Liver (tissue), 9 donors: ENCODE data around the gene FAM227B. TPM values are rescaled to one million over a fixed set of nuclear protein-coding genes. Genes with fewer than 3 reads are reported as not detected.

Experiments
- DNase-seq: peaks from one replicate; pipeline ENCODE4 v3.0.0-alpha.2; 2017; ENCODE audit warnings: low spot score
- H3K27ac ChIP-seq, 2 donors: one replicate each; pipeline ENCODE4 v1.7.0; 2013; ENCODE audit warnings: inconsistent platforms in 2 of 2, low read length in 2 of 2, control low read depth in 1 of 2, low read depth in 1 of 2, mild to moderate bottlenecking in 1 of 2
- H3K27me3 ChIP-seq, 4 donors: one replicate each; pipeline versions ENCODE4 v1.6.1 to v1.7.0; 2013; ENCODE audit warnings: low read length in 3 of 4, inconsistent platforms in 1 of 4, mild to moderate bottlenecking in 1 of 4, moderate library complexity in 1 of 4; ENCODE audit not compliant: control insufficient read depth in 4 of 4, insufficient read depth in 4 of 4
- H3K36me3 ChIP-seq, 4 donors: one replicate each; pipeline versions ENCODE4 v1.6.1 to v1.7.0; 2013; ENCODE audit warnings: low read length in 3 of 4, mild to moderate bottlenecking in 3 of 4, low read depth in 1 of 4, moderate library complexity in 1 of 4; ENCODE audit not compliant: control insufficient read depth in 4 of 4, insufficient read depth in 3 of 4
- H3K4me1 ChIP-seq, 4 donors: one replicate each; pipeline versions ENCODE4 v1.6.1 to v1.7.0; 2013; ENCODE audit warnings: low read length in 3 of 4, mild to moderate bottlenecking in 3 of 4, moderate library complexity in 1 of 4; ENCODE audit not compliant: control insufficient read depth in 4 of 4, insufficient read depth in 4 of 4
- H3K4me3 ChIP-seq, 3 donors: one replicate each; pipeline versions ENCODE4 v1.6.1 to v1.7.0; 2013; ENCODE audit warnings: low read length in 3 of 3, control low read depth in 1 of 3, low read depth in 1 of 3, mild to moderate bottlenecking in 1 of 3
- H3K9ac ChIP-seq, 2 donors: one replicate each; pipeline ENCODE4 v1.7.0; 2013; ENCODE audit warnings: low read length in 2 of 2, mild to moderate bottlenecking in 2 of 2, moderate library complexity in 2 of 2, control low read depth in 1 of 2, low read depth in 1 of 2
- H3K9me3 ChIP-seq, 4 donors: one replicate each; pipeline versions ENCODE4 v1.6.1 to v1.7.0; 2013; ENCODE audit warnings: low read length in 3 of 4; ENCODE audit not compliant: control insufficient read depth in 4 of 4
- ATF3 ChIP-seq: IDR thresholded peaks from 2 replicates; pipeline ENCODE4 v1.6.1; 2016; ENCODE audit warnings: antibody characterized with exemption
- CTCF ChIP-seq: fragments of 150-350 bp; IDR thresholded peaks from 2 replicates; pipeline ENCODE4 v1.5.1; 2017; ENCODE audit warnings: improper control_type of control experiment, low read depth, low read length; ENCODE audit not compliant: missing input control
- EGR1 ChIP-seq, 2 donors: IDR thresholded peaks; 2 replicates each; pipeline ENCODE4 v1.6.1; 2016 to 2018; ENCODE audit warnings: antibody characterized with exemption in 2 of 2, low read depth in 2 of 2
- FOXA1 ChIP-seq: IDR thresholded peaks from 2 replicates; pipeline ENCODE4 v1.6.1; 2016; ENCODE audit warnings: antibody characterized with exemption
- FOXA2 ChIP-seq: IDR thresholded peaks from 2 replicates; pipeline ENCODE4 v1.6.1; 2016; ENCODE audit warnings: antibody characterized with exemption
- GABPA ChIP-seq, 2 donors: IDR thresholded peaks in 1 of 2; conservative IDR thresholded peaks in 1 of 2; 2 replicates each; pipeline ENCODE4 v1.6.1; 2016; ENCODE audit warnings: antibody characterized with exemption in 2 of 2, mild to moderate bottlenecking in 1 of 2, moderate library complexity in 1 of 2
- HNF4A ChIP-seq, 2 donors: conservative IDR thresholded peaks; 2 replicates each; pipeline ENCODE4 v1.6.1; 2016; ENCODE audit warnings: antibody characterized with exemption in 2 of 2, mild to moderate bottlenecking in 2 of 2
- HNF4G ChIP-seq: IDR thresholded peaks from 2 replicates; pipeline ENCODE4 v1.6.1; 2016; ENCODE audit warnings: antibody characterized with exemption
- JUND ChIP-seq, 2 donors: IDR thresholded peaks; 2 replicates each; pipeline ENCODE4 v1.6.1; 2016; ENCODE audit warnings: antibody characterized with exemption in 2 of 2
- MAX ChIP-seq: IDR thresholded peaks from 2 replicates; pipeline ENCODE4 v1.6.1; 2016; ENCODE audit warnings: antibody characterized with exemption
- NR2F2 ChIP-seq: IDR thresholded peaks from 2 replicates; pipeline ENCODE4 v1.6.1; 2016; ENCODE audit warnings: antibody characterized with exemption
- RAD21 ChIP-seq, 2 donors: IDR thresholded peaks; 2 replicates each; pipeline ENCODE4 v1.6.1; 2016; ENCODE audit warnings: antibody characterized with exemption in 2 of 2, mild to moderate bottlenecking in 2 of 2
- RXRA ChIP-seq, 2 donors: IDR thresholded peaks; 2 replicates each; pipeline ENCODE4 v1.6.1; 2017 to 2018; ENCODE audit warnings: antibody characterized with exemption in 2 of 2, mild to moderate bottlenecking in 1 of 2
- SP1 ChIP-seq: IDR thresholded peaks from 2 replicates; pipeline ENCODE4 v1.6.1; 2018; ENCODE audit warnings: antibody characterized with exemption, mild to moderate bottlenecking
- TAF1 ChIP-seq: conservative IDR thresholded peaks from 2 replicates; pipeline ENCODE4 v1.6.1; 2016; ENCODE audit warnings: antibody characterized with exemption, mild to moderate bottlenecking
- YY1 ChIP-seq: IDR thresholded peaks from 2 replicates; pipeline ENCODE4 v1.6.1; 2016; ENCODE audit warnings: antibody characterized with exemption, mild to moderate bottlenecking
- ZBTB33 ChIP-seq: IDR thresholded peaks from 2 replicates; pipeline ENCODE4 v1.6.1; 2016; ENCODE audit warnings: antibody characterized with exemption
- WGBS: extraction: QIAGEN DNeasy Blood & Tissue Kit; methylation state at CpG from one replicate; pipeline ENCODE4 v1.1.7; 2013; 5-methylcytosine and 5-hydroxymethylcytosine counted together
- polyA plus RNA-seq, 2 donors: library from polyadenylated mRNA; stranded (reverse) in 1 of 2; unstranded in 1 of 2; fragments of 200-250 nt in 1 of 2; fragments of >200 nt in 1 of 2; fragmentation: Nextera tagmentation in 1 of 2; extraction: Ambion mirVana in 1 of 2; gene quantifications; one replicate each; pipeline versions ENCODE4 v1.2.1 to v1.2.3, GENCODE V29; 2013 to 2015
- total RNA-seq, 2 donors: library from RNA; depleted of rRNA; stranded (reverse); fragments of >200 nt; gene quantifications; one replicate each; pipeline ENCODE4 v1.2.3, GENCODE V29; 2014
- TF ChIP-seq, protein P1 (sequence below): IDR thresholded peaks from 2 replicates; pipeline ENCODE4 v1.6.1; 2016; ENCODE audit warnings: antibody characterized with exemption, mild to moderate bottlenecking
- donor health status: healthy.
- donor health status: healthy.
- donor health status: healthy.
- donor health status: healthy.
- donor health status: healthy.

The FAM227B gene
- total and polyA plus RNA-seq, 4 donors = 1.3 to 5.1 (median 3.8) TPM

- Histone ChIP-seq H3K4me1 (peaks cover 0 to 10% (median 2%) of the 10 kb centered on the region in 4 donors), H3K27me3 (no peaks in the 10 kb centered on the region), H3K9me3 (no peaks in the 10 kb centered on the region), H3K9ac (no peak overlapping the region), H3K4me3 (no peak overlapping the region), H3K36me3 (no peaks in the 10 kb centered on the region), H3K27ac (no peak overlapping the region)
- no peak for DNase-seq
- 90% methylated on average over 1 of the region's 1 CpG for WGBS
- TF ChIP-seq MAX (no peak), ZBTB33 (no peak)
Observed at GRCh38 chr15:49430046-49430445, 190.6 kb downstream of the FAM227B start.

- H3K27me3 ChIP-seq = no peaks in the 10 kb centered on the region
Observed at GRCh38 chr15:49428409-49429095, 192.1 kb downstream of the FAM227B start.

More at GRCh38 chr15:49428409-49429095, 192.1 kb downstream of the FAM227B start:
- Histone ChIP-seq H3K9me3 (no peaks in the 10 kb centered on the region), H3K4me1 (peaks cover 0 to 10% (median 2%) of the 10 kb centered on the region in 4 donors), H3K4me3 (no peak overlapping the region), H3K27ac (no peak overlapping the region), H3K36me3 (no peaks in the 10 kb centered on the region), H3K9ac (no peak overlapping the region)
- DNase-seq = no peak
- peak; percentile 17 to 71 for TF ChIP-seq RXRA (IDR thresholded peaks at IDR 0.05)
- peak in 1 of 2 donors; percentile 64 for TF ChIP-seq GABPA (IDR thresholded peaks at IDR 0.05 in 1 of 2, conservative IDR thresholded peaks at IDR 0.05 in 1 of 2)
- TF ChIP-seq ATF3 = no peak
- TF ChIP-seq, protein P1, sequence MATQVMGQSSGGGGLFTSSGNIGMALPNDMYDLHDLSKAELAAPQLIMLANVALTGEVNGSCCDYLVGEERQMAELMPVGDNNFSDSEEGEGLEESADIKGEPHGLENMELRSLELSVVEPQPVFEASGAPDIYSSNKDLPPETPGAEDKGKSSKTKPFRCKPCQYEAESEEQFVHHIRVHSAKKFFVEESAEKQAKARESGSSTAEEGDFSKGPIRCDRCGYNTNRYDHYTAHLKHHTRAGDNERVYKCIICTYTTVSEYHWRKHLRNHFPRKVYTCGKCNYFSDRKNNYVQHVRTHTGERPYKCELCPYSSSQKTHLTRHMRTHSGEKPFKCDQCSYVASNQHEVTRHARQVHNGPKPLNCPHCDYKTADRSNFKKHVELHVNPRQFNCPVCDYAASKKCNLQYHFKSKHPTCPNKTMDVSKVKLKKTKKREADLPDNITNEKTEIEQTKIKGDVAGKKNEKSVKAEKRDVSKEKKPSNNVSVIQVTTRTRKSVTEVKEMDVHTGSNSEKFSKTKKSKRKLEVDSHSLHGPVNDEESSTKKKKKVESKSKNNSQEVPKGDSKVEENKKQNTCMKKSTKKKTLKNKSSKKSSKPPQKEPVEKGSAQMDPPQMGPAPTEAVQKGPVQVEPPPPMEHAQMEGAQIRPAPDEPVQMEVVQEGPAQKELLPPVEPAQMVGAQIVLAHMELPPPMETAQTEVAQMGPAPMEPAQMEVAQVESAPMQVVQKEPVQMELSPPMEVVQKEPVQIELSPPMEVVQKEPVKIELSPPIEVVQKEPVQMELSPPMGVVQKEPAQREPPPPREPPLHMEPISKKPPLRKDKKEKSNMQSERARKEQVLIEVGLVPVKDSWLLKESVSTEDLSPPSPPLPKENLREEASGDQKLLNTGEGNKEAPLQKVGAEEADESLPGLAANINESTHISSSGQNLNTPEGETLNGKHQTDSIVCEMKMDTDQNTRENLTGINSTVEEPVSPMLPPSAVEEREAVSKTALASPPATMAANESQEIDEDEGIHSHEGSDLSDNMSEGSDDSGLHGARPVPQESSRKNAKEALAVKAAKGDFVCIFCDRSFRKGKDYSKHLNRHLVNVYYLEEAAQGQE = peak; percentile 60
- peak; percentile 66 for TF ChIP-seq SP1
- no peak for TF ChIP-seq JUND (IDR thresholded peaks at IDR 0.05)
- TF ChIP-seq HNF4A (conservative IDR thresholded peaks at IDR 0.05) = peak; percentile 92 to 96
- TF ChIP-seq FOXA2 = peak; percentile 84
- TF ChIP-seq MAX = no peak
- peak; percentile 67 for TF ChIP-seq ZBTB33
- TF ChIP-seq HNF4G = peak; percentile 74
- peak in 1 of 2 donors; percentile 10 for TF ChIP-seq EGR1 (IDR thresholded peaks at IDR 0.05; ENCODE audit: low read depth in 2 of 2)
- no peak for TF ChIP-seq CTCF
- TF ChIP-seq NR2F2 = no peak
- peak; percentile 52 to 60 for TF ChIP-seq RAD21 (IDR thresholded peaks at IDR 0.05)
- peak; percentile 66 for TF ChIP-seq FOXA1
- TF ChIP-seq TAF1 = no peak
- peak; percentile 55 for TF ChIP-seq YY1
- 59% methylated on average over 5 of the region's 5 CpGs for WGBS
